Endothelial cell of umbilical vein (primary cell): ENCODE data around the gene RGS6.

ENCODE experiments used
- EZH2 ChIP-seq: IDR thresholded peaks from 2 replicates; pipeline ENCODE4 v1.6.1; 2012; ENCODE audit warnings: borderline replicate concordance, low read depth, mild to moderate bottlenecking, moderate library complexity, low read length, inconsistent platforms; ENCODE audit not compliant: severe bottlenecking
- FOS ChIP-seq: IDR thresholded peaks from 2 replicates; pipeline ENCODE4 v1.6.1; 2011; ENCODE audit warnings: mild to moderate bottlenecking, low read length, moderate library complexity, borderline replicate concordance; ENCODE audit not compliant: insufficient read depth
- GATA2 ChIP-seq: IDR thresholded peaks from 2 replicates; pipeline ENCODE4 v1.7.0; 2011; ENCODE audit warnings: low read depth, mild to moderate bottlenecking, moderate library complexity, mixed read lengths, low read length; ENCODE audit not compliant: insufficient read length, insufficient read depth
- MYC ChIP-seq: IDR thresholded peaks from one replicate; pipeline ENCODE4 v1.6.1; 2011; ENCODE audit warnings: mild to moderate bottlenecking, low read depth, low read length
- POLR2A ChIP-seq: IDR thresholded peaks from 2 replicates; pipeline ENCODE4 v1.6.1; 2012; ENCODE audit warnings: low read depth, mild to moderate bottlenecking, control low read depth, low read length
- TF ChIP-seq, protein P1 (sequence below), 2 donors: IDR thresholded peaks; 1 replicate in 1 of 2; 2 replicates in 1 of 2; pipeline ENCODE4 v1.5.1; 2011; ENCODE audit warnings: low read length in 2 of 2, mild to moderate bottlenecking in 2 of 2, moderate library complexity in 2 of 2, control low read depth in 1 of 2, inconsistent platforms in 1 of 2, low read depth in 1 of 2; ENCODE audit not compliant: insufficient read depth in 1 of 2; ENCODE audit errors: extremely low read depth in 1 of 2

DNA sequence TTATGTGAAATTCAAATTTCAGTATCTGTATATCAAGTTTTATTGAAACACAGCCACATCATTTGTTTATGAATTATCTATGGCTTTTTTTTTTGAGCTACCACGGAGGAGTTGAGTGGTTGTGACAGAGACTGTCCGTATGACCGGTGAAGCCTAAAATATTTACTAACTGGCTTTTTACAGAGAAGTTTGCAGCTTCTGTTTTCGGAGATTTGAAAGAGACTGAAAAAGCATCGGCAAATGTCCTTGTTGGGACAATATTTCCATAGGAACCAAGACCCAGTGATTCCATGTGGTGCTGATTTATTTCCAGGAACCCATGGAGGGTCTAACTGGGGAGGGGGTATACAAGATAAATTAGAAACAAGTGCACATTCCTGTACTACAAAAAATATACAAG lies 56.2 kb downstream of the RGS6 start:
- TF ChIP-seq, protein P1, sequence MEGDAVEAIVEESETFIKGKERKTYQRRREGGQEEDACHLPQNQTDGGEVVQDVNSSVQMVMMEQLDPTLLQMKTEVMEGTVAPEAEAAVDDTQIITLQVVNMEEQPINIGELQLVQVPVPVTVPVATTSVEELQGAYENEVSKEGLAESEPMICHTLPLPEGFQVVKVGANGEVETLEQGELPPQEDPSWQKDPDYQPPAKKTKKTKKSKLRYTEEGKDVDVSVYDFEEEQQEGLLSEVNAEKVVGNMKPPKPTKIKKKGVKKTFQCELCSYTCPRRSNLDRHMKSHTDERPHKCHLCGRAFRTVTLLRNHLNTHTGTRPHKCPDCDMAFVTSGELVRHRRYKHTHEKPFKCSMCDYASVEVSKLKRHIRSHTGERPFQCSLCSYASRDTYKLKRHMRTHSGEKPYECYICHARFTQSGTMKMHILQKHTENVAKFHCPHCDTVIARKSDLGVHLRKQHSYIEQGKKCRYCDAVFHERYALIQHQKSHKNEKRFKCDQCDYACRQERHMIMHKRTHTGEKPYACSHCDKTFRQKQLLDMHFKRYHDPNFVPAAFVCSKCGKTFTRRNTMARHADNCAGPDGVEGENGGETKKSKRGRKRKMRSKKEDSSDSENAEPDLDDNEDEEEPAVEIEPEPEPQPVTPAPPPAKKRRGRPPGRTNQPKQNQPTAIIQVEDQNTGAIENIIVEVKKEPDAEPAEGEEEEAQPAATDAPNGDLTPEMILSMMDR (IDR thresholded peaks at IDR 0.05; ENCODE audit: extremely low read depth in 1 of 2, insufficient read depth in 1 of 2, low read depth in 1 of 2, low read length in 2 of 2) = no peak
- TF ChIP-seq EZH2 (no peak), GATA2 (no peak), FOS (no peak), MYC (no peak), POLR2A (no peak)
